GM21529 (cell line): Measurements from ENCODE around the gene RGS10.

Experiments
- ATAC-seq: cut with Tn5 transposase; IDR thresholded peaks from one replicate; pipeline ENCODE4 v1.9.1; 2021; ENCODE audit not compliant: unreplicated experiment

Gene RGS10

DNA sequence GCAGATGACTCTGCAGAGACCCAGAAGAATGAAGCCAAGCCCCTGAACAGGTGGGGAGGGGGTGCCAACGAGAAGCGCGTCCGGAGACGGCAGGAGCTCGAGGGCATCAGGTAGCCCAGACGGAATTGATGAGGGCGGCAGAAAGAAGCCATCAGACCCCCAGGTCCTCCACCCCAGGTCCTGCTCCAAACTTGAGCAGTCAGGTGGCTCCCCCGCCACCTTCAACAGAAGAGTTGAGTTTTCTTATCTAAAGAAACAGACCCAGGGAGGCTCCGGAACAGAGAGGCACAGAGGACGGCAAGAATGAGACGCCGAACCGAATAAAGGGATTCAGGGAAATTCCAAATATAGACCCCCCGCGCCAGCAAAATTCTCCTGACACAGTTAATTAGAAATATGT, 22.2 kb downstream of the RGS10 start:
- no peak for ATAC-seq

DNA sequence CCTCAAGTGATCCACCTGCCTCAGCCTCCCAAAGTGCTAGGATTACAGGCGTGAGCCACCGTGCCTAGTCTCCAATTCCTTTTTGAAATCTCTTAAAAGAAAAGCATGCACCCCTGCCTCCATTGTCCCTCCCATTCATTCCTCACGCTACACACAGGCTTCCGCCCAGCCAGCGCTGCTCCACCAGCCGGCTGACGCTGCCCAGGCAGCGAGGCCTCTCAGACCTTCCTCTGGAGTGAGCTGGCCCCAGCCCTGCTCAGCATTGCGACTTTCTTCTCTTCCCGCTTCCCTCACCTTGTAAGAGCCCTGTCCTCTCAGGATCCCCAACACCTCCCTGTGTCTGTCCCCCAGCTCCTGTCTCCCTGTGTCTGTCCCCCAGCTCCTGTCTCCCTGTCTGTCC, 23.6 kb downstream of the RGS10 start:
- no peak for ATAC-seq

DNA sequence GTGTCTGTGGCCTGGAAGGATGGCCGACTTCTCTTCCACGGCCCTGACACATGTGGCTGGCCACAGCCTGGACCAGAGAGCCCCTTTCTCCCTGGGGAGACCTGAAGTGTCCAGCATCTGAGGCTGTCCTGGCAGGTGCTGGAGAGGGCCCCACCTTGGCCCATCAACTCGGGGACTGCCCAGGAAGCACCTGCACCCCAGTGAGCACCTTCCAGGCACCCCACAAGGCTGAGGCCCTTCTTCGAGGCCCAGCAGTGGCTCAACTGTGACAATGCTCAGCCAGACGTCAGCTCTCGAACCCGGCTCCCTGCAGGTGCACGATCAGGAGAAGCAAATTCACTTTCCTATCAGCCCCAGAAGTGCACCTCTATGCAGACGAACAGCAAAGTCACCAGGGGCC, 24.3 kb downstream of the RGS10 start:
- peak; percentile 31 for ATAC-seq

DNA sequence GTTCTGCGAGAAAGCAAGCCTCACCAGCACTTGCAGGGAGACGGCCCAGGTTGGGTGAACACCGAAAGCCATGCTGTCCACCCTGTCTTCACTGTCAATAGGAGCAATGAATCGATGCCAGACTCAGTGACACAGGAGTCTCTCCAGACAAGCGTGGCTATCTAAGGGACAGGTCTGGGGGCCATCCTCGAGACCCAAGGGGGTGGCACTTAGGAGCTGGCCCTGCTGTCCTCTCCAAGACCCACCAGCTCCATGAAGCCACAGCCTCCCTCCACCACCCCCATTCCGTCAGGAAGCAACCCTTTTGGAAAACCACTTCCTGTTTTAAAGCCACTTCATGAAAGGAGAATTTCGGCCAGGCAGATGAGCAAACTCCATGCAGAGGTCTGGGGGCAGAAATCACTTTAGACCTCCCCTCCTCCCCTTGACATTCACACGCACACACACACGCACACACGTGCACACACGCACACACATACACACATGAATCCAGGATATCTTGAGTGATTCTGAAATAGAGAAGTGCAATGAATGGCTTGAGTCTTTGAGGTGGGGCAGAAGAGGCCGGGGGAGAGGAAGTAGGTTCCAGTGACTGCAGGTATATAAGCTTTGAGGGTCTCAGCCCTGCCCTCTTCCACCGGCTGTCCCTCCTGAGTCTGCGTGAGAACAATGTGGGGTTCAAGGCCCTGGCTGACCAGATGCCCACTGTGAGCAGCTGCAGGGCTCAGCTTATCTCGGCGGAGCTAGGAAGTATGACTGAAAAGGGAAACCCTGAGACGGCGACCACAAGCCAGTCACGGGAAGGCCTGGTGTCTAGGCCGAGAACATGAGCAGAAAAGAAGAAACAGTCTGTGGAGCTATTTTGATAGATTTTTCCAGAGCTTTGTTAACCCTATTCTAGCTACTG, 25.0 kb downstream of the RGS10 start:
- ATAC-seq, result peak; percentile 61

DNA sequence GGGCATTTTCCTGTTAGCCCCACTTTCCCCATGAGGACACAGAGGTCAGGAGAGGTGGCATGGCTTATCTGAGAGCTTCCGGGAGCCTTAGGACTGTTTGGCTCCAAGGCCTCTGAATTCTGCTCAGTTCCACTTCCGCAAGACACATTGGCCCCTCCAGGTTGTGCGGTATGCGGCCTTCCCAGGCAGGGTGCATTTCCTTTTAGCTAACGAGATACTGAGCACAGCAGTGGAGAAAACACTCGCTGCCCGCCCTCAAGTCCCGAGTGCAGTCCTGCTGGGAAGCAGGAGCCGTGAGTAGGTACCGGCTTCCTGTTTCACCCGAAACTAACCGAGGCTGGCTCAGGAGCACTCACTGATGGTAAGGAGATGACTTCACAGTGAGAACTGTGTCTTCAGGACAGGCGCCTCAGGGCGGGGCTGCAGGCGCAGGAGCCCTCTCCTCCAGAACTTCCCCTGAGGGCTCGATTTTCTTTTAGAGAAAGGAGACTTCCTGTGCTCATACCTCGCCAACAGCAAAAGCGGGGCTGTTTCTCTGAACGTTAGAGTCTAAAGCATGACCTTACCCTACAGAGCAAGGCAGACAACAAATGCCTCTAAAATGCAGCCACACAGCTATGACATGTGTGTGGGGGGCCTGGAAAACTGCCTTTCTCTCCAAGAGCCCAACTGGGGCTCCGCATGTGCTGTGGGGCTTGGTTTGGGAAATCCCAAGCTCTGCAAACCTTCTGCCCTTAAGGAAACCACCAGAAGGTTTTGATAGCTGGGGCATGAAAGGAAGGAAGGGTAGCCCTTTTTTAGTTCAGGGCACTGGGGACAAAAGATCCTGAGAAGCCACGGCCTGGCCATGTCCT, 25.9 kb downstream of the RGS10 start:
- ATAC-seq, result peak; percentile 82

DNA sequence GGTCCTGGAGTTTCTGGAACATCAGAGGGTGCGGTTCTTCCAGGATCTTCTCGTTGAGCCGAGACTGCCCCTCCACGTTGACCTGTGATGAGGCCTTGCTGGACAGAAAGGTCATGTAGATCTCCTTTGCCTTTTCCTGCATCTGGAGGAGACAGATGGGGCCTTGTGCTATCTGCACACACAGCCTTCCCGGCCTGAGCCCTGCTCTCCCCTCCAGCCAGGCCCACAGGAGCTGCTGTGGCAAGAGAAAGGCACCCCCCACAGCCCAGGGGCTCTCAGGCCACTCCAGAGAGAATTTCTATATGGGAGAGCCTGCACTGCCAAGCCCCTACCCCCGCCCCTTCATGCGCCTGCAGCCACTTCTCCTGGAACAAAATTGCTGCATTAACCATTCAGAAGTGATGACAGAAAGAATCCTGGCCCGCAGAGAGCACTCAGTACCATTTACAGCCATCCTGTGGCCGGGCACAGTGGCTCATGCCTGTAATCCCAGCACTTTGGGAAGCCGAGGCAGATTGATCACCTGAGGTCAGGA, 26.9 kb downstream of the RGS10 start:
- no peak for ATAC-seq

DNA sequence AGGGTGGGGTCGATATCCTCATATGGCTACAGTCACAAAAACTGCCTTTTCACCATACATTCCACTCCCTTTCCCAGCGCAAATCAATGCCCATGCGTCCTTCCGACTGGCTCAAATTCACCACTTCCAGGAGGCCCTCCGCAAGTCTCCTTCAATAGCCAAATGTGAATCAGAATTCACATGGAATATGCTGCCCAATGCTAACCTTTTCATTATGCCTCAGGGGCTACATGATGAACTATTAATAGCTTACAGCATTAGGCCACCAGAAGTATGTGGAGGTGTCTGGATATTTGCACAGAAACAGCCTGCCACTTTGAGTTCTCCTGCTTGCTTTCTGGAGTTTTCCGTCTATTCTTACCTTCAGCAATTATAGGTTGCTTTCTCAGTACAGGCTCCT, 27.7 kb downstream of the RGS10 start:
- ATAC-seq, result no peak

DNA sequence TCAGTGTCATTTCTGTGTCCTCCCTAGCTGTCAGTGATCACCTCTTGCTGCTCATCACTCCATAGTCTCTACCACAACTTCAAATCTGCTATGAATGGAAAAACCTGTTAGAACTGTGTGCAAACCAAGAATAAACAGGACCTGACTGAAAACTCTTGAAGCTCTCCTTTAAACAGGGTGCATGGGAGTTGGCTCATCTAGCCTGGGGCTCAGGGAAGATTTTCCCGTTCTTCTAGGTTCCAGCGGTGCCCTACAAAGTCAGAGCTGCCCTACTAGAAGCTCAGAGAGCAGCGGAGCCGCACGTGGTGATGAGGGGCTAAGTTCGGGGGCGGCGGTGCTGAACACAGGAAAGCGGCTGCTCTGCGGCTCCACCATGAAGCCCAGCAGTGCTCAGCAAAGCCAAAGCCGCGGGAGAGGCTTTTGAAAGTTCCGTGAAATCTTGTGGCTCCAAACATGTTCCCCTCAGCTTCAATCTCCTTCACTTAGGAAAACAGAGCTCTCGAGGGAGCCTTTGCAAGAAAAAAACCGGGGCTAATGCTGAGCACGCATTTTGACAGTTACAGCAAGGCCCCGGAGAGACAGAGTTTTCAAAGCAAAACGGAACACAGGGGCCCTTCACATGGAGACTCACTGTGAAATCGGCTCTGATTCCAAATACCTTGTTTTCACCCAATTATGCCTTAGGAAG, 30.5 kb downstream of the RGS10 start:
- ATAC-seq, result no peak

DNA sequence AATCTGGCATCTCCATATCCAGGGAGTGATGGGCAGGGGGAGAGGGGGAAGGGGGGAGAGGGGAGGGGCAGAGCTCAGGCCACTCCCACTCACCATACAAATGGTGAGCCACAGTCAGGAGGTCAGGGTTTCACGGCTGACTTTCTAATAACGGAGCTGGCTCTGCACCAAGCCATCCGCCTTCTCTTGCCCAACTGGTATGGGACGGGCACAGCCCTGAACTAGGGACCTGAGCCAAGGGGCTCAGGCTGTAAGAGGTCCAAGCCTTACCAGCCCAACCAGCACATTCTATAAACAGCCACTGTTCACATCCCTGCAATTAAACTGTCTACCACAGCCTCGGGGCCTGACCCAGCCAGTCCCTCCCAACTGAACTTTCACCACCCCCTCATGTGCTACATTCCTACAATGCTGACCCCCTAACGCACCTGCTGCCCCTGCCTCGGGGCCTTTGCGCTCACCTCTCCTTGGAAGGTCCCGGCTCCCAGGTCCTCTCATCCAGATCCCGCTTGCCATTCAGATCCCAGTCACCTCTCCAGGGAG, 32.5 kb downstream of the RGS10 start:
- no peak for ATAC-seq

DNA sequence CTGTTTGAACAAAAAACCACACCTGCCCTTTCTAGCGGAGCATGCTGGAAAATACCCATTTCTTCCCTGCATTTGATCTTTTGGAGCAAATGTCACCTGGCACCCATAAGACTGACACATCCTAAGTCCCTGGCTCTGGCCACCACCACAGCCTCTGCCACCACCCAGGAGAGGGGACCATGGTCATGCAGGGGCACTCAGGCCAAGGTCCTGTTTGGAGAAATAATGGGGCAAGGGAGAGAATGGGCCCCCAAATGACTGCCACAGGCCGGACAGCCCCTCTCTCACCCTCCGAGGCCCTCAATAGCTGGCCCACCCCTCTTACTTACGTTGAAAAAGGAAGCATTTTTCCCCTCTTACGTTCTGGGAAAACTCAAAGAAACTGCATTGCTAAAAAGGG, 35.4 kb downstream of the RGS10 start:
- no peak for ATAC-seq

DNA sequence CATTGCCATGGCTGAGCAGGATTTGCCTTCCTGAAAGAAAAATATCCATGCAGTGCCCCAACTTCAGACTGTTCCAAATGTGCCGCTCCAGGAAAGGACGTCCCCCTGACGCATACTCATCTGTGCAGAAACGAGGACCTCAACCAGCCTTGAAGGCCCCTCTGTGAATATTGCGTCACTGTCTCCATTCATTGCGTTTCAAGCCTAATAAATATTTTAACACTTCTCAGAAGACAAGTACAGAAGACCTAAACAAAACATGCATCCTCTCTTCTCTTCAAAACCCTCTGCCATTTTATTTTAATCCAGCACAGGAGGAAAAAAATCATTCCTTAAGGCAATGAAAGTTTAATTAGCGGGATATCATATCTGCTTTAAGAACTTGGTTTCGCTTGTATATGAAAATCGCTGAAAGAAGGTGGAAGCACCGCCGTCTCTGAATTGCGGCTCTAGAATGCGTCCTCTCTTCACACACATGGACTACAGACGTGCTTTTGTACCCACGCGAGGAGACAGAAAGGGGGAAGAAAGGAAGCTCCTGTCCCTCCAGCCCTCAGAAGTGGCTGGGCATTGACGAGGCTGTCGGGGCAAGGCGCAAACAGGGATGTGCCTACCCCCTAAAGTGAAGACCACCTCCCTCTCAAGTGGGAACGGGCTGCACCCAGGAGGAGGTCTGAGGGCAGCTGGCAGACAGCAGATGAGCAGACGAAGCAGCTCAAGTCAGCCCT, 36.8 kb downstream of the RGS10 start:
- no peak for ATAC-seq

DNA sequence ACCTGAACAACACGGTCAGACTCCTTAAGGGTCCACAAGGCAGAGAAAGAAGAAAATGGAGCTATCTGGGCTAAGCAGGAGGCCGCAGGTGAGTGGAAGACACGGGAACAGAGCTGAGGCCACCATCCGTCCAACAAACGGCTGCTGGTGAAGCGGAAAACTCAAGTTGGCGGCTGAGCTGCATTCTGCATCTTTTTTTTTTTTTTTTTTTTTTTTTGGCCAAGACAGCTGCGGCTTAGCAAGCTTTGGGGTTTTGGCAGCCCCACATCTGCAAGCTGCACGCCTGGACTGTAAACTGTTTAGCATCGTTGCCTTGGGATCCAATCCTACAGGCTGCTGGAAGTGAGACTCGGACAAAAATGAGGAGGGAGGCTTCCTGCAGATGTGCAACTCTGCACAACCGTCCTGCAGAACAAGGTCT, 37.4 kb downstream of the RGS10 start:
- no peak for ATAC-seq

DNA sequence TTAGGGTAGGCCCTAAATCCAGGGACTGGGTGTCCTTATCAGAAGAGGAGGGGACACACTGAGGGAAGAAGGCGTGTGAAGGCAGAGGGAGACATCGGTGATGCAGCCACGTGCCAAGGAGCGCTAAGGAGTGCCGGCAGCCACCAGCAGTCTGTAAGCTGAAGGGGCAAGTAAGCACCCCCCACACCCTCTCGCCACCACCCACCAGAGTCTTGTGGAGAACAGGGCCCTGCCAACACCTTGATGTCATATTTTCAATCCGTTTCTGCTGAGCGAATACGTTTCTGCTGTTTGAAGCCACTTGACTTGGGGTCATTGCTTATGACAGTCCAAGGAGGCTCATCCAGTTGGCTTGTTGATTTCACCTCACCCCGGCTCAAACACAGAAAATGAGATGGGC, 37.9 kb downstream of the RGS10 start:
- ATAC-seq, result no peak

DNA sequence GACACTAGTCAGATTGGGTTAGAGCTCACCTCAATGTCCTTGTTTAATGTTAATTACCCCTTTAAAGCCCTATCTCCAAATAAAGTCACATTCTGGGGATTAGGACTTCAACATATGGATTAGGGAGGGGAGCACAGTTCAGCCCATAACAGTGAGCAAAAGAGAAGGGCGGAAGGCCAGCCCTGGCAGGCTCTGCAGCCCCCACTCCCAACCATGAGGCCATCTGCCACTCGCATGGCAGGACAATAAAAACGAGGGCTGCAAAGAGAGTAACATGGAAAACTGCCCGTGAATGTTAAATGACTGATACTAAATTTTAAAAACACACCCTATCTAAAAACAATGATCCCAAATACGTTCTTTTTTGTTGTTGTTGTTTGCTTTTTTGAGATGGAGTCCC, 38.7 kb downstream of the RGS10 start:
- no peak for ATAC-seq

DNA sequence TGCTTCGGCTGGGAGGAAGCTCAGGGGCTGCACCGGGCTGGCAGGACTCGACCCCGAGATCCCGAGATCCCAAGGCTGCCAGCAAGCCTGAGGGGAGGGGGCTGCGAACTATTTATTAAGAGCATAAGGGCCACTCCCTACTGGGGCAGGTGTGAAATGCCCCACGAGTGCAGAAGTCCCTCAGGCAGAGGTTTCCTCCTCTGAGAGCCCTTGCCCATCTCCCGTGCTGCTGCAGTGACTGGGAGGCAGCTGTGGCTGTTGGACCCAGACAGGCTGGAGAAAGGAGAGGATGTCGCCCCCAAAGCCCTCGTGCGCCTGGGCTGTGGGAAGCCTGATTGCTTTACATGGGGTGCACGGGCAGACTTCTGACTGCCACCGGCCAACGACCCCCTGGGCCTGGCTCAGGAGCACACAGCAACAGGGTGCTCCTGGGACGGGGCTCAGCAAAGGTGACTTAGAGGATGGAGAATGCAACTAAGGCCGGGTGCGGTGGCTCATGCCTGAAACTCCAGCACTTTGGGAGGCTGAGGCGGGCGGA, 39.8 kb downstream of the RGS10 start:
- no peak for ATAC-seq

DNA sequence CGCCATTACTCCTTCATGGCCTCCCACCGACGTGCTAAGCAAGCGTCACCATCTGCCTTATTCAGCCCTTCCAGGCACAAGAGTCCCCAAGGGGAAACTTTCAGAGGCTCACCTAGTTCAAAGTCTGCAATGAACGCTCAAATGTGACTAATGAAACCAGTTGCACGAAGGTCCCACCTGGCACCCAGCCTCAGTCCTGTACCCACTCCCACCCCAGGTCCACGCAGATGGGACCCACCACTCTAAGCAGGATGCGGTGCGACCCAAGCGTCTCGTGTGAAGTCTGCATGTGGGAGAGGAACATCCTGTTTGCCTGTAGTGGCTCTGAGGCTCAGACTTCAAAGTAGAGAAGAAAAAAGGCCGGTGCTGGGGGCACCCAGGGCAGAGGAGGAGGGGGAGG, 40.3 kb downstream of the RGS10 start:
- no peak for ATAC-seq

DNA sequence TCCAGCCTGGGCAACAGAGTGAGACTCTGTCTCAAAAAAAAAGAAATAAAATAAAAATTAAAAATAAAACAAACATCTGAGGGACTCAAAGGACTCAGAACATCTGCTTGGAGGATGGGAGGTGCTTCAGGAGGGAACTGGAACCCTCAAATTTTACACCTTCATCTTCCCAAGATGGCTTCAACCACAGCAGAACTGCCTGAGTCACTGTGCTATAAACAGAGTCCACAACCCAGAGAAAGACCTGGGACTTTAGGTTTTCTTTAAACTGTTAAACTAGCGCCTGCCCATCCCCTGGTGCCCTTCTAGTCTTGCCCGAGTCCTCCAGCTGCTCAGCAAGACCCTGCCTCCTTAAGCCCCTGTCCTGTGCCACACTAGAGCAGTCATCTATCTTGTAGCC, 40.8 kb downstream of the RGS10 start:
- ATAC-seq, result no peak

DNA sequence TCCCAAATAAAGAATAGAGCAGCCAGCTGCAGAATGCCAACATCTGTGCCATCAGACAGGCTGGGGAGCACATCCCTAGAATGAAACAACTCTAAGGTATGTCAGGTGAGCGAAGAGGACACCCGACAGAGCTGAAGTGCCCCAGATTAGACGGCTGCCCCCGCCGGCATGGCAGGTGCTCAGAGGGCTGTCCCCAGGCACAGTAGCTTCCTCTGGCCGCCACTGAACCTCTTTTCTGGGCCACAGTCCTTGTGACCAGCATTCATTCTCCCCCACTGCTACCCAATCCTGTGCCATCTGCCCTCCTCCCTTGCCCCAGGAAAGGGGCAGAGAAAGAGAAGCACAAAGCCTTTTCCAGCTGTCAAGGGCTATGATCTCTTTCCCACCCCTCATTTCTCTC, 41.7 kb downstream of the RGS10 start:
- no peak for ATAC-seq

DNA sequence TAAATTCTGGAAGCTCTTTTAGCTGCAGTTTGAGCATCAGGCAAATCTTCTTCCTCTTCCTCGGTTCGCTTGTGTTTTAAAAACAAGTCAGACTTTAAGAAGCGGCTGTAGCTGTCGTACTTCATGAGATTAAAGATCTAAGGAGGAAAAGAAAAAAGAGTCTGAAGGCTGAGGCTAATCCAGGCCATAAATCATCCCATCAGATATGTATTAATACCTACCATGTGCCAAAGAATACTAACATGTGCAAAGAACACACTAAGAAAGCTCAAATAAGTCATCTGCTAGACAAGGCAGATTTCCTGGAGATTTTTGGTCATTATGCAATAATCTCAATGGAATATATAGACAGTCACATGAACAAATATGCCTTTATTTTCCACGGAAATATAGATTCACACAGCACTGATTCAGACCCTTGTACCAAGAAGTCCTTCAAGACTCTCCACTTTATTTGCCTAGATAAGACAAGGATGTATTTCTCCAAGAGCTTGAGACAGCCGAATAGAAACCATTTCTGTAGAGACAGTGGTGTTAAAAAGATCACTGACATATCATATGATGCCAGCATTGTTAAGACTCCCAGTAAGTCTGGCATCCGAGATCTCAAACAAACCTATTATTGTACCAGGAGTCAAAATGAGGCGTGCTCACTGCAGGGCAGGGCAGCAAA, 42.3 kb downstream of the RGS10 start:
- no peak for ATAC-seq

DNA sequence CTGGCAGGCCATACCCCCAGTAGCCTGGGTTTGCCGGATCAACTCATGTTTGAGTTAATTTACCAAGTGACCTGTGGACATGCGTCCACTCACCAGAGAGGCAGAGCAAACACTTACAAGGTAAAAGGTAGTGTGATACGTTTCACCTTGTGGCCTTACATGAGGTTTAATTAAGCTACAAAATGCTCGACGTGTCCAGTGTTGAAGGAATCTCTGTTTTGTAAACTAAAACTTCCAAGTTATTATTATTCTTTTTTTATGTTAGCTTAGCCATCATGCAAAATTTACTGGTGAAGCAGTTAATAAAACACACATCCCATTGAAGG, 42.9 kb downstream of the RGS10 start:
- ATAC-seq, result no peak
